HepG2 (cell line): Measurements from ENCODE around the gene HSF4. TPM values are rescaled to one million over a fixed set of nuclear protein-coding genes. Genes with fewer than 3 reads are reported as not detected.
A peak's percentile ranks its signal among the peaks of the same experiment; 100 is the strongest.

Source experiments
- CBX5 ChIP-seq: sonication (generic); formaldehyde crosslinking; IDR thresholded peaks from 2 replicates; pipeline ENCODE4 v1.4.0; 2020; ENCODE audit warnings: missing genetic modification reagents, borderline replicate concordance
- EHMT2 ChIP-seq: fragments of 200-600 bp; sonication (generic); IDR thresholded peaks from 2 replicates; pipeline ENCODE4 v1.7.0; 2017; ENCODE audit warnings: antibody characterized with exemption, low read depth, low read length, borderline replicate concordance
- KDM2A ChIP-seq: sonication (generic); formaldehyde crosslinking; IDR thresholded peaks from 2 replicates; pipeline ENCODE4 v1.4.0; 2020; ENCODE audit warnings: low read depth, missing genetic modification reagents, borderline replicate concordance
- MBNL3 ChIP-seq: fragments of 250-450 bp; sonication (Bioruptor Pico); conservative IDR thresholded peaks from 2 replicates; pipeline ENCODE4 v1.8.0; 2022; ENCODE audit warnings: mild to moderate bottlenecking, inconsistent platforms
- MIER2 ChIP-seq: IDR thresholded peaks from 2 replicates; pipeline ENCODE4 v1.6.1; 2016; ENCODE audit warnings: missing biosample characterization, missing genetic modification reagents
- MIER3 ChIP-seq: IDR thresholded peaks from 2 replicates; pipeline ENCODE4 v1.6.1; 2016; ENCODE audit warnings: missing compliant biosample characterization, borderline replicate concordance
- PITX1 ChIP-seq: sonication (generic); formaldehyde crosslinking; IDR thresholded peaks from 2 replicates; pipeline ENCODE4 v1.5.1; 2020; ENCODE audit warnings: mild to moderate bottlenecking, missing genetic modification reagents
- RERE ChIP-seq: IDR thresholded peaks from 2 replicates; pipeline ENCODE4 v1.6.1; 2016; ENCODE audit warnings: low read depth, missing genetic modification reagents, missing compliant biosample characterization
- RNF219 ChIP-seq: sonication (generic); formaldehyde crosslinking; IDR thresholded peaks from 2 replicates; pipeline ENCODE4 v1.5.0; 2020; ENCODE audit warnings: mild to moderate bottlenecking, missing genetic modification reagents
- SMAD3 ChIP-seq: sonication (generic); formaldehyde crosslinking; IDR thresholded peaks from 2 replicates; pipeline ENCODE4 v1.4.0; 2020; ENCODE audit warnings: missing genetic modification reagents
- SMARCE1 ChIP-seq: fragments of 450-650 bp; IDR thresholded peaks from 2 replicates; pipeline ENCODE4 v1.6.1; 2017; ENCODE audit warnings: borderline replicate concordance
- SSRP1 ChIP-seq: IDR thresholded peaks from 2 replicates; pipeline ENCODE4 v1.6.1; 2016; ENCODE audit warnings: control low read depth
- ZBTB25 ChIP-seq: IDR thresholded peaks from 2 replicates; pipeline ENCODE4 v1.6.1; 2018; ENCODE audit warnings: missing genetic modification reagents
- ZNF510 ChIP-seq: sonication (generic); formaldehyde crosslinking; IDR thresholded peaks from 2 replicates; pipeline ENCODE4 v1.4.0; 2020; ENCODE audit warnings: low read depth, mild to moderate bottlenecking, missing genetic modification reagents
- ZNF550 ChIP-seq: sonication (generic); formaldehyde crosslinking; IDR thresholded peaks from 2 replicates; pipeline ENCODE4 v1.4.0; 2020; ENCODE audit warnings: mild to moderate bottlenecking, missing genetic modification reagents, borderline replicate concordance
- ZSCAN12 ChIP-seq: sonication (generic); formaldehyde crosslinking; IDR thresholded peaks from 2 replicates; pipeline ENCODE4 v1.9.0; 2021; ENCODE audit warnings: mild to moderate bottlenecking, missing genetic modification reagents
- polyA plus RNA-seq, 8 experiments: library from polyadenylated mRNA; depleted of rRNA in 3 of 8; stranded (reverse) in 7 of 8; unstranded in 1 of 8; fragments of >200 nt; fragmentation: Illumina TruSeq in 4 of 8; extraction: Trizol in 4 of 8; gene quantifications; 2 replicates each; pipeline versions ENCODE4 v1.2.1 to v1.2.3, GENCODE V29; 2011 to 2016; ENCODE audit warnings: low read depth in 4 of 8, missing spikeins in 1 of 8, mixed read lengths in 1 of 8; ENCODE audit not compliant: insufficient read depth in 1 of 8
- total RNA-seq, 5 experiments: library from RNA; depleted of rRNA; stranded (reverse); fragments of >200 nt; fragmentation: Illumina TruSeq; extraction: Trizol; gene quantifications; 2 replicates each; pipeline ENCODE4 v1.2.3, GENCODE V29; 2016; ENCODE audit warnings: low read depth in 1 of 5
- TF ChIP-seq, protein P1 (sequence below): sonication (generic); formaldehyde crosslinking; IDR thresholded peaks from 2 replicates; pipeline ENCODE4 v1.8.0; 2022; ENCODE audit warnings: mild to moderate bottlenecking, missing genetic modification reagents, moderate library complexity

The HSF4 gene
- total and polyA plus RNA-seq, 2 of the 13 experiments (the other 11 are each of a cell fraction or from before 2014, with no cell fraction given) = 3.5 to 16.9 TPM

- peak; percentile 58; the same call in 1 of the 2 replicates for TF ChIP-seq RERE
- TF ChIP-seq RNF219 (CRISPR knock-in tag) = no peak
- TF ChIP-seq KDM2A (CRISPR knock-in tag) = peak; percentile 96
- peak; percentile 83 for TF ChIP-seq PITX1
- TF ChIP-seq, protein P1, sequence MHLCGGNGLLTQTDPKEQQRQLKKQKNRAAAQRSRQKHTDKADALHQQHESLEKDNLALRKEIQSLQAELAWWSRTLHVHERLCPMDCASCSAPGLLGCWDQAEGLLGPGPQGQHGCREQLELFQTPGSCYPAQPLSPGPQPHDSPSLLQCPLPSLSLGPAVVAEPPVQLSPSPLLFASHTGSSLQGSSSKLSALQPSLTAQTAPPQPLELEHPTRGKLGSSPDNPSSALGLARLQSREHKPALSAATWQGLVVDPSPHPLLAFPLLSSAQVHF (CRISPR knock-in tag) = peak; percentile 93
- TF ChIP-seq ZBTB25 (CRISPR knock-in tag) = 0 out of 2 replicates have a peak, but pooled peaks have one; percentile 61
- TF ChIP-seq ZNF510 (CRISPR knock-in tag) = peak; percentile 84; the same call in 1 of the 2 replicates
- TF ChIP-seq MIER2 (CRISPR knock-in tag) = peak; percentile 75
- TF ChIP-seq MBNL3 = no peak
- TF ChIP-seq SMARCE1 = no peak
- TF ChIP-seq CBX5 = peak; percentile 77
- TF ChIP-seq MIER3 = peak; percentile 76; the same call in 1 of the 2 replicates
- TF ChIP-seq ZNF550 = peak; percentile 95
- 0 out of 2 replicates have a peak, but pooled peaks have one; percentile 74 for TF ChIP-seq ZSCAN12 (CRISPR knock-in tag)
- no peak for TF ChIP-seq SSRP1 (CRISPR knock-in tag)
- no peak for TF ChIP-seq EHMT2
- TF ChIP-seq SMAD3 = peak; percentile 62
These were observed 9.5 kb downstream of the HSF4 start (continued) for GRCh38 chr16:67173808-67174705.
